Erythroblast (primary cell): ENCODE data around the gene NAE1.

Experiments used
- GATA1 ChIP-seq: IDR thresholded peaks from 2 replicates; pipeline ENCODE4 v1.6.1; 2011; ENCODE audit warnings: low read depth, mild to moderate bottlenecking, control low read depth, low read length, moderate library complexity
- POLR2A ChIP-seq: IDR thresholded peaks from 2 replicates; pipeline ENCODE4 v1.6.1; 2011; ENCODE audit warnings: mild to moderate bottlenecking, low read length

DNA sequence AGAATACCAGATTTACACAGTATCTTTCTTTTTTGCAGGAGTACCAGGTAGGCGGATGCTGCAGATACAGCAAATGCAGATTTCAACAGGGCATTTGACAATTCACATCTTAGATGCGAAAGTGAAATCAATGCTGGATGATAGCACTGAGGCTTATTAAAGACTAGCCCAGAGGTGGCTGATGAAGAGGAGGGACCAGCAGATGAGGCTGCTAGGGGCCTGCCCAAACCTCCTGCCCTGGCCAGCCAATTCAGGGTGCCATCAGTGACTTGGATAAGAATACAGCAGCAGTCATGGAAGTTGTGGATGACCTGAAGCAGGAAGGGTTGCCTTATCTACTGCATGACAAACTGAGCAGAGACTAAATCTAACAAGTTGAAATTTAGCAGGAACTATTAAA, 77.8 kb downstream of the NAE1 start:
- no peak for TF ChIP-seq POLR2A
- no peak for TF ChIP-seq GATA1
